Activated CD4-positive, alpha-beta T cell treated with anti-CD3 and anti-CD28 coated beads for 24 hours (primary cell): ENCODE results near the gene TNFRSF18.

Experiments
- DNase-seq, 2 donors: peaks; one replicate each; pipeline ENCODE4 v3.0.0-alpha.2; 2020; ENCODE audit warnings: low read depth in 2 of 2

TNFRSF18 gene

GRCh38 chr1:1228596-1229321 lies 22.4 kb upstream of the TNFRSF18 start:
- no peak for DNase-seq

- no peak for DNase-seq
These were observed 21.8 kb upstream of the TNFRSF18 start for GRCh38 chr1:1228187-1228586.

GRCh38 chr1:1227386-1227785 lies 21.0 kb upstream of the TNFRSF18 start:
- no peak for DNase-seq

GRCh38 chr1:1226566-1227362 lies 20.4 kb upstream of the TNFRSF18 start:
- DNase-seq = no peak

GRCh38 chr1:1225913-1226312 lies 19.5 kb upstream of the TNFRSF18 start:
- DNase-seq = no peak

- no peak for DNase-seq
These were observed 18.9 kb upstream of the TNFRSF18 start for GRCh38 chr1:1225238-1225845.

- DNase-seq = no peak
These were observed 17.5 kb upstream of the TNFRSF18 start for GRCh38 chr1:1223891-1224290.

- no peak for DNase-seq
These were observed 16.9 kb upstream of the TNFRSF18 start for GRCh38 chr1:1223321-1223720.

- no peak for DNase-seq
These were observed 16.3 kb upstream of the TNFRSF18 start for GRCh38 chr1:1222575-1223225.

GRCh38 chr1:1221887-1222574 lies 15.6 kb upstream of the TNFRSF18 start:
- DNase-seq = no peak

- DNase-seq = no peak
These were observed 13.8 kb upstream of the TNFRSF18 start for GRCh38 chr1:1220197-1220596.

- no peak for DNase-seq
These were observed 12.9 kb upstream of the TNFRSF18 start for GRCh38 chr1:1219341-1219740.

- DNase-seq = no peak
These were observed 12.3 kb upstream of the TNFRSF18 start for GRCh38 chr1:1218524-1219200.

GRCh38 chr1:1217621-1218523 lies 11.5 kb upstream of the TNFRSF18 start:
- peak in 1 of 2 donors; percentile 50 for DNase-seq

- no peak for DNase-seq
These were observed 10.6 kb upstream of the TNFRSF18 start for GRCh38 chr1:1216770-1217620.

- DNase-seq = no peak
These were observed 9.7 kb upstream of the TNFRSF18 start for GRCh38 chr1:1215881-1216605.

- no peak for DNase-seq
These were observed 8.8 kb upstream of the TNFRSF18 start for GRCh38 chr1:1215080-1215676.
